ENCODE results near the gene SLC45A3.
A peak's percentile ranks its signal among the peaks of the same experiment; 100 is the strongest.
"Not testable (repeated sequence)": the region's sequence is repeated elsewhere in the genome, so short reads cannot be mapped to it uniquely, and the experiment has no call there.

The SLC45A3 gene

GRCh38 chr1:205680073-205680851, at the start of gene SLC45A3:
Gene SLC45A3, minus strand, starts transcription at chr1:205680509. Its CDS starts 15,853 bp downstream, at chr1:205664656.
- DNase-seq (ENCODE audit: low spot score), result peak; percentile 68

- DNase-seq (ENCODE audit: low spot score), result no peak
Measured at GRCh38 chr1:205726619-205727125, 46.4 kb upstream of the SLC45A3 start.

GRCh38 chr1:205725514-205725913, 45.2 kb upstream of the SLC45A3 start:
- DNase-seq (ENCODE audit: low spot score), result no peak

- DNase-seq (ENCODE audit: low spot score), result not testable (repeated sequence)
Measured at GRCh38 chr1:205720740-205721139, 40.4 kb upstream of the SLC45A3 start.

- no peak for DNase-seq (ENCODE audit: low spot score)
Measured at GRCh38 chr1:205719762-205720161, 39.5 kb upstream of the SLC45A3 start.

GRCh38 chr1:205719015-205719414, 38.7 kb upstream of the SLC45A3 start:
- no peak for DNase-seq (ENCODE audit: low spot score)

- DNase-seq (ENCODE audit: low spot score), result no peak
Measured at GRCh38 chr1:205716371-205717132, 36.2 kb upstream of the SLC45A3 start.

GRCh38 chr1:205715628-205716027, 35.3 kb upstream of the SLC45A3 start:
- DNase-seq (ENCODE audit: low spot score), result no peak

- DNase-seq (ENCODE audit: low spot score), result no peak
Measured at GRCh38 chr1:205714906-205715246, 34.6 kb upstream of the SLC45A3 start.

GRCh38 chr1:205714190-205714905, 34.0 kb upstream of the SLC45A3 start:
- DNase-seq (ENCODE audit: low spot score), result no peak

- DNase-seq (ENCODE audit: low spot score), result peak; percentile 60
Measured at GRCh38 chr1:205711105-205712048, 31.1 kb upstream of the SLC45A3 start.

- DNase-seq (ENCODE audit: low spot score), result no peak
Measured at GRCh38 chr1:205710201-205711062, 30.1 kb upstream of the SLC45A3 start.

- DNase-seq (ENCODE audit: low spot score), result no peak
Measured at GRCh38 chr1:205709640-205710039, 29.3 kb upstream of the SLC45A3 start.

GRCh38 chr1:205709059-205709398, 28.7 kb upstream of the SLC45A3 start:
- DNase-seq (ENCODE audit: low spot score), result no peak

- no peak for DNase-seq (ENCODE audit: low spot score)
Measured at GRCh38 chr1:205706601-205707502, 26.5 kb upstream of the SLC45A3 start.

GRCh38 chr1:205704903-205705302, 24.6 kb upstream of the SLC45A3 start:
- no peak for DNase-seq (ENCODE audit: low spot score)

GRCh38 chr1:205703072-205703471, 22.8 kb upstream of the SLC45A3 start:
- peak; percentile 53 for DNase-seq (ENCODE audit: low spot score)

- DNase-seq (ENCODE audit: low spot score), result no peak
Measured at GRCh38 chr1:205701891-205702290, 21.6 kb upstream of the SLC45A3 start.

GRCh38 chr1:205701420-205701819, 21.1 kb upstream of the SLC45A3 start:
- no peak for DNase-seq (ENCODE audit: low spot score)
